CD14-positive monocyte (primary cell): ENCODE measurements around the gene ARNT2. TPM values are rescaled to one million over a fixed set of nuclear protein-coding genes. Genes with fewer than 3 reads are reported as not detected.

Experiments
- DNase-seq, 3 donors: peaks; one replicate each; pipeline ENCODE4 v3.0.0-alpha.2; 2011 to 2022
- H2AFZ ChIP-seq: 2 replicates; pipeline ENCODE4 v1.6.0; 2012; ENCODE audit warnings: mild to moderate bottlenecking, low read depth, low read length, inconsistent platforms; ENCODE audit not compliant: insufficient read depth, poor library complexity, severe bottlenecking
- H3K27ac ChIP-seq, 2 donors: 1 replicate in 1 of 2; 2 replicates in 1 of 2; pipeline ENCODE4 v1.5.1; 2012 to 2013; ENCODE audit warnings: low read length in 2 of 2, control low read depth in 1 of 2, inconsistent platforms in 1 of 2, low read depth in 1 of 2, mild to moderate bottlenecking in 1 of 2
- H3K27me3 ChIP-seq, 2 donors: one replicate each; pipeline versions ENCODE4 v1.6.0 to v1.6.1; 2011 to 2013; ENCODE audit warnings: low read length in 2 of 2; ENCODE audit not compliant: control insufficient read depth in 2 of 2, insufficient read depth in 2 of 2
- H3K36me3 ChIP-seq, 2 donors: replicated peaks in 1 of 2; 1 replicate in 1 of 2; 2 replicates in 1 of 2; pipeline versions ENCODE4 v1.5.1 to v1.6.1; 2012 to 2013; ENCODE audit warnings: low read length in 2 of 2, control low read depth in 1 of 2, inconsistent platforms in 1 of 2, mild to moderate bottlenecking in 1 of 2; ENCODE audit not compliant: insufficient read depth in 2 of 2, control insufficient read depth in 1 of 2
- H3K4me1 ChIP-seq, 2 donors: 1 replicate in 1 of 2; 2 replicates in 1 of 2; pipeline versions ENCODE4 v1.5.1 to v1.6.1; 2012 to 2013; ENCODE audit warnings: low read length in 2 of 2, control low read depth in 1 of 2, inconsistent platforms in 1 of 2, mild to moderate bottlenecking in 1 of 2, moderate library complexity in 1 of 2; ENCODE audit not compliant: insufficient read depth in 2 of 2, control insufficient read depth in 1 of 2
- H3K4me2 ChIP-seq: replicated peaks from 2 replicates; pipeline ENCODE3; 2012; ENCODE audit warnings: low read length, moderate library complexity, mild to moderate bottlenecking; ENCODE audit not compliant: poor library complexity, severe bottlenecking; ENCODE audit errors: extremely low read depth
- H3K4me3 ChIP-seq, 3 experiments: fragments of 200-600 bp in 1 of 3; sonication (generic) in 1 of 3; replicated peaks in 1 of 3; 1 replicate in 2 of 3; 2 replicates in 1 of 3; pipeline ENCODE4 v1.5.1; 2011 to 2013; ENCODE audit warnings: low read length in 3 of 3, mild to moderate bottlenecking in 3 of 3, control low read depth in 2 of 3, low read depth in 2 of 3, inconsistent platforms in 1 of 3, moderate library complexity in 1 of 3
- H3K79me2 ChIP-seq: 2 replicates; pipeline ENCODE4 v1.6.0; 2012; ENCODE audit warnings: mild to moderate bottlenecking, control low read depth, inconsistent platforms, low read length, moderate library complexity; ENCODE audit not compliant: insufficient read depth
- H3K9ac ChIP-seq: 2 replicates; pipeline ENCODE4 v1.6.0; 2017; ENCODE audit warnings: low read length, mild to moderate bottlenecking; ENCODE audit not compliant: insufficient read depth, poor library complexity, severe bottlenecking
- H3K9me3 ChIP-seq, 2 donors: replicated peaks in 1 of 2; 1 replicate in 1 of 2; 2 replicates in 1 of 2; pipeline versions ENCODE4 v1.5.1 to v1.6.1; 2012 to 2013; ENCODE audit warnings: low read length in 2 of 2, control low read depth in 1 of 2; ENCODE audit not compliant: control insufficient read depth in 1 of 2, insufficient read depth in 1 of 2
- H4K20me1 ChIP-seq: 2 replicates; pipeline ENCODE4 v1.6.0; 2012; ENCODE audit warnings: mild to moderate bottlenecking, low read length, control low read depth, moderate library complexity; ENCODE audit not compliant: insufficient read depth
- H3K27ac Mint-ChIP-seq, 7 donors: one replicate each; pipeline ENCODE4 v1.8.0; 2020; ENCODE audit warnings: mild to moderate bottlenecking in 7 of 7, mixed read lengths in 7 of 7, moderate library complexity in 6 of 7, inconsistent platforms in 2 of 7
- H3K27me3 Mint-ChIP-seq, 3 donors: one replicate each; pipeline ENCODE4 v1.8.0; 2021 to 2022; ENCODE audit warnings: low read depth in 3 of 3, mild to moderate bottlenecking in 3 of 3, mixed read lengths in 3 of 3, moderate library complexity in 3 of 3, inconsistent platforms in 1 of 3
- H3K36me3 Mint-ChIP-seq, 2 donors: one replicate each; pipeline ENCODE4 v1.8.0; 2020; ENCODE audit warnings: mixed read lengths in 2 of 2, inconsistent platforms in 1 of 2, mild to moderate bottlenecking in 1 of 2
- H3K4me1 Mint-ChIP-seq: one replicate; pipeline ENCODE4 v1.8.0; 2020; ENCODE audit warnings: mild to moderate bottlenecking, mixed read lengths
- H3K4me3 Mint-ChIP-seq, 2 donors: one replicate each; pipeline ENCODE4 v1.8.0; 2020; ENCODE audit warnings: mild to moderate bottlenecking in 2 of 2, mixed read lengths in 2 of 2, moderate library complexity in 1 of 2
- H3K9me3 Mint-ChIP-seq, 7 donors: one replicate each; pipeline ENCODE4 v1.8.0; 2020 to 2022; ENCODE audit warnings: mixed read lengths in 7 of 7, mild to moderate bottlenecking in 6 of 7, moderate library complexity in 6 of 7, inconsistent platforms in 2 of 7
- WGBS: methylation state at CpG from one replicate; pipeline ENCODE4 v1.1.5; 2013; ENCODE audit warnings: missing lambda C conversion rate; ENCODE audit not compliant: insufficient coverage; 5-methylcytosine and 5-hydroxymethylcytosine counted together
- intact Hi-C, 2 donors: fragments of 100-400 bp; cut with micrococcal nuclease; formaldehyde crosslinking; loops; one replicate each; pipeline versions ENCODE4 v1.15.0 to v1.15.1; 2023
- polyA plus RNA-seq, 3 donors: library from polyadenylated mRNA; depleted of rRNA in 1 of 3; unstranded in 2 of 3; stranded (reverse) in 1 of 3; fragments of 300-500 nt in 2 of 3; fragments of >200 nt in 1 of 3; fragmentation: Illumina TruSeq in 2 of 3; gene quantifications; 1 replicate in 2 of 3; 2 replicates in 1 of 3; pipeline ENCODE4 v1.2.3, GENCODE V29; 2012 to 2021
- TF ChIP-seq, protein P1 (sequence below): fragments of 200-600 bp; IDR thresholded peaks from one replicate; pipeline ENCODE4 v1.8.0; 2022; ENCODE audit warnings: antibody characterized with exemption, mild to moderate bottlenecking

Gene ARNT2
- polyA plus RNA-seq, 3 donors, result not detected

DNA sequence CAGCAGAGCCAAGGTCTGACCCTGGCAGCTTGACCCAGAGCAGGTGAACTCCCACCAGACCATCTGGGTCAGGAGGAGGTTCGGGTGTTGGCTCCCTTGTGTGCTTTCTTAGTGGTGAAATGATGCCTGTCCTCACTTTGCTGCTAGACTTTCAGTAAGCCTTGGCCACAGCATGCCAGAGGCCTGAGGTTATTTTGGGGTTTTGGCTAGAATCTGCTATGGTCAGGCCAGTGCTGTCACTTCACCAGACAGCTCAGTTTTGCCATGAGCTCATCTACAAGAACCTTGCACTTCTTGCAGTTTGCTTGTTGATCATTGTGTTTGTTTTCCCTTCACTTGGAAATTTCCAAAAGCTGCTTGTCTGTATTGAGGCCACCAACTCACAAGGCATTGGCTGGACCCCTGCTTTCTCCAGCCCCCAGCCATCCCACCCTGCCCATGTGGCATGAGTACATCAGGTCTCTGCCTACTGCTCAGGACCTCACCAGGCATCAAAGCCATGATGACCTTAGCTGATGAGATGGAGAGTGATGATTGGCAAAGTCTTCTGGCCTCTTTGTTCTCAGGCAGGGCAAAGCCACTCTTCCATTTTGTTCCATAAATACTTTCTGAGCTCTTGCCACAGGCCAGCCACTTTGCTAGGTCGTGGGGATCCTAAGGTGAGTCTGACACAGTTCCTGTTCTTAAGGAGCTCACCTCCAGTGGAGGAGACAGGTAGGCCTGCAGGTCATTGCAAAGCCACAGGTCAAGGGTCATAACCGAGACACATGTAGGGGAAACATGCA lies 122.6 kb downstream of the ARNT2 start:
- intact Hi-C loops, result no loop called here
- H3K27me3 Mint-ChIP-seq, result peaks cover 3 to 8% (median 6%) of the 10 kb centered on the region in 3 donors
- no peaks in the 10 kb centered on the region for H3K9me3 ChIP-seq

DNA sequence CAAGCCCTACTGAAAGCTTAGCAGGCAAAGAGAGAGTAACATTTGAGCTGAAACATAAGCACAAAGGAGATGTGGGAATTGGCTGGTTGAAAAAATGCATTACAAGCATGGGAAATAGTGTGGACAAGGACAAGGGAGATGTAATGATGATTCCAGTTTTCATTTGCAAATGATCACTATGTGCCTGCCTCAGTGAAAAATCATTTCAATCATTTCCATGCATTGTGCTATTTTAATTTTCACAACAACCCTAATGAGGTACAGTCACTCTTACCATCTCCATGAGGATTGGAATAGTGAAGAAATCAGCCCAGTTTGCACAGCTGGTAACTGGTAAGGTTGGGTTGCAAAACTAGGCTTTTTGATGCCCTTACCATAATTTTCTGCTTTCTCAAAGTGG lies 123.2 kb downstream of the ARNT2 start:
- Mint-ChIP-seq H3K4me1 (peaks cover 1% of the 10 kb centered on the region), H3K27me3 (peaks cover 3 to 8% (median 6%) of the 10 kb centered on the region in 3 donors), H3K27ac (no peak overlapping the region), H3K4me3 (no peak overlapping the region), H3K9me3 (peaks cover 0 to 2% (median 0%) of the 10 kb centered on the region in 7 donors), H3K36me3 (no peaks in the 10 kb centered on the region)
- no peak overlapping the region for H2AFZ ChIP-seq
- TF ChIP-seq, protein P1, sequence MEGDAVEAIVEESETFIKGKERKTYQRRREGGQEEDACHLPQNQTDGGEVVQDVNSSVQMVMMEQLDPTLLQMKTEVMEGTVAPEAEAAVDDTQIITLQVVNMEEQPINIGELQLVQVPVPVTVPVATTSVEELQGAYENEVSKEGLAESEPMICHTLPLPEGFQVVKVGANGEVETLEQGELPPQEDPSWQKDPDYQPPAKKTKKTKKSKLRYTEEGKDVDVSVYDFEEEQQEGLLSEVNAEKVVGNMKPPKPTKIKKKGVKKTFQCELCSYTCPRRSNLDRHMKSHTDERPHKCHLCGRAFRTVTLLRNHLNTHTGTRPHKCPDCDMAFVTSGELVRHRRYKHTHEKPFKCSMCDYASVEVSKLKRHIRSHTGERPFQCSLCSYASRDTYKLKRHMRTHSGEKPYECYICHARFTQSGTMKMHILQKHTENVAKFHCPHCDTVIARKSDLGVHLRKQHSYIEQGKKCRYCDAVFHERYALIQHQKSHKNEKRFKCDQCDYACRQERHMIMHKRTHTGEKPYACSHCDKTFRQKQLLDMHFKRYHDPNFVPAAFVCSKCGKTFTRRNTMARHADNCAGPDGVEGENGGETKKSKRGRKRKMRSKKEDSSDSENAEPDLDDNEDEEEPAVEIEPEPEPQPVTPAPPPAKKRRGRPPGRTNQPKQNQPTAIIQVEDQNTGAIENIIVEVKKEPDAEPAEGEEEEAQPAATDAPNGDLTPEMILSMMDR, result no peak
- no peak overlapping the region for H3K4me2 ChIP-seq
- H3K4me3 ChIP-seq, result no peak overlapping the region
- no peaks in the 10 kb centered on the region for H3K36me3 ChIP-seq
- intact Hi-C loops, result no loop called here
- H3K9ac ChIP-seq, result no peak overlapping the region
- no peaks in the 10 kb centered on the region for H3K79me2 ChIP-seq
- H3K4me1 ChIP-seq, result no peaks in the 10 kb centered on the region
- no peaks in the 10 kb centered on the region for H3K27me3 ChIP-seq
- no peaks in the 10 kb centered on the region for H4K20me1 ChIP-seq
- H3K9me3 ChIP-seq, result no peaks in the 10 kb centered on the region
- DNase-seq, result no peak
- H3K27ac ChIP-seq, result no peak overlapping the region

More for the DNA sequence above, 122.6 kb downstream of the ARNT2 start:
- Histone ChIP-seq H3K9ac (no peak overlapping the region), H3K4me2 (no peak overlapping the region), H3K4me1 (no peaks in the 10 kb centered on the region), H3K27ac (no peak overlapping the region), H3K27me3 (no peaks in the 10 kb centered on the region), H3K4me3 (no peak overlapping the region), H2AFZ (no peak overlapping the region), H3K36me3 (no peaks in the 10 kb centered on the region), H3K79me2 (no peaks in the 10 kb centered on the region), H4K20me1 (no peaks in the 10 kb centered on the region)
- TF ChIP-seq, protein P1, result no peak
- H3K4me1 Mint-ChIP-seq, result peaks cover 1% of the 10 kb centered on the region
- no peak for DNase-seq
- H3K27ac Mint-ChIP-seq, result peak overlapping the region in 1 of 7 donors; percentile 70
- no peaks in the 10 kb centered on the region for H3K36me3 Mint-ChIP-seq
- WGBS, result 71% methylated on average over 2 of the region's 3 CpGs
- peaks cover 0 to 2% (median 0%) of the 10 kb centered on the region in 7 donors for H3K9me3 Mint-ChIP-seq
- H3K4me3 Mint-ChIP-seq, result no peak overlapping the region
